ENCODE data around the gene ITSN2.

- TF ChIP-seq JUND (IDR thresholded peaks at IDR 0.05) = no peak
- TF ChIP-seq POLR2A (IDR thresholded peaks at IDR 0.05; ENCODE audit: borderline replicate concordance, extremely low read depth, insufficient read depth, insufficient read length) = no peak
- TF ChIP-seq CTCF (IDR thresholded peaks at IDR 0.05 in 2 of 3, conservative IDR thresholded peaks at IDR 0.05 in 1 of 3; ENCODE audit: borderline replicate concordance in 1 of 3, insufficient read depth in 1 of 3, low read depth in 2 of 3, low read length in 2 of 3) = no peak
- no peak for TF ChIP-seq ZBTB33 (IDR thresholded peaks at IDR 0.05; ENCODE audit: extremely low read depth, insufficient replicate concordance, low read length)
- TF ChIP-seq ELF1 (IDR thresholded peaks at IDR 0.05; ENCODE audit: borderline replicate concordance, low read depth) = no peak
- no peak for TF ChIP-seq SIN3A (IDR thresholded peaks at IDR 0.05; ENCODE audit: low read depth)
- TF ChIP-seq MAX (IDR thresholded peaks at IDR 0.05) = no peak
- no peak for TF ChIP-seq POLR2AphosphoS5 (IDR thresholded peaks at IDR 0.05; ENCODE audit: low read depth, low read length)
- no peak for TF ChIP-seq EZH2 (IDR thresholded peaks at IDR 0.05)
- no peak for TF ChIP-seq EZH2phosphoT487 (IDR thresholded peaks at IDR 0.05; ENCODE audit: borderline replicate concordance)
- no peak for TF ChIP-seq TCF7L2 (IDR thresholded peaks at IDR 0.05; ENCODE audit: borderline replicate concordance, extremely low read depth, insufficient read depth, insufficient read length)
- TF ChIP-seq RAD21 (IDR thresholded peaks at IDR 0.05; ENCODE audit: low read depth) = no peak
- no peak for TF ChIP-seq SP1 (IDR thresholded peaks at IDR 0.05; ENCODE audit: low read depth)
- TF ChIP-seq ZNF274 (IDR thresholded peaks at IDR 0.05; ENCODE audit: low read depth, low read length) = no peak
These were observed 79.7 kb downstream of the ITSN2 start for GRCh38 chr2:24280645-24281044.

Measured in HCT116 (cell line).